Chondrocyte (in vitro differentiated cells): ENCODE measurements around the gene KLHL17. TPM values are rescaled to one million over a fixed set of nuclear protein-coding genes. Genes with fewer than 3 reads are reported as not detected.

Experiments used
- DNase-seq: peaks from one replicate; pipeline ENCODE4 v3.0.0; 2021; ENCODE audit warnings: mixed read lengths, low spot score
- H3K27ac Mint-ChIP-seq: one replicate; pipeline ENCODE4 v1.8.0; 2021; ENCODE audit warnings: mild to moderate bottlenecking, moderate library complexity, mixed read lengths; ENCODE audit not compliant: unreplicated experiment
- H3K27me3 Mint-ChIP-seq: 2 replicates; pipeline ENCODE4 v1.8.0; 2021; ENCODE audit warnings: low read depth, mixed read lengths
- H3K36me3 Mint-ChIP-seq: 2 replicates; pipeline ENCODE4 v1.8.0; 2021; ENCODE audit warnings: low read depth, mixed read lengths
- H3K4me1 Mint-ChIP-seq: 2 replicates; pipeline ENCODE4 v1.8.0; 2021; ENCODE audit warnings: low read depth, mild to moderate bottlenecking, mixed read lengths
- H3K4me3 Mint-ChIP-seq: one replicate; pipeline ENCODE4 v1.8.0; 2021; ENCODE audit warnings: mild to moderate bottlenecking, moderate library complexity, mixed read lengths; ENCODE audit not compliant: unreplicated experiment
- H3K9me3 Mint-ChIP-seq: 2 replicates; pipeline ENCODE4 v1.8.0; 2021; ENCODE audit warnings: low read depth, mixed read lengths
- total RNA-seq: library from RNA; stranded (reverse); gene quantifications from 3 replicates; pipeline ENCODE4 v1.2.1, GENCODE V29; 2021
- TF ChIP-seq, protein P1 (sequence below): fragments of 200-600 bp; sonication (generic); IDR thresholded peaks from 2 replicates; pipeline ENCODE4 v1.5.0; 2021; ENCODE audit warnings: antibody characterized with exemption, mild to moderate bottlenecking, moderate library complexity

KLHL17 gene
- total RNA-seq, 1 donor from 2014 or later: 19.1 TPM

GRCh38 chr1:1013922-1014648 is 53.7 kb downstream of the KLHL17 start:
- H3K27ac Mint-ChIP-seq: peak overlapping the region; percentile 96
- no peak for DNase-seq
- peak overlapping the region; percentile 86 for H3K4me3 Mint-ChIP-seq
- H3K36me3 Mint-ChIP-seq: peaks cover 1% of the 10 kb centered on the region
- H3K27me3 Mint-ChIP-seq: no peaks in the 10 kb centered on the region
- TF ChIP-seq, protein P1, sequence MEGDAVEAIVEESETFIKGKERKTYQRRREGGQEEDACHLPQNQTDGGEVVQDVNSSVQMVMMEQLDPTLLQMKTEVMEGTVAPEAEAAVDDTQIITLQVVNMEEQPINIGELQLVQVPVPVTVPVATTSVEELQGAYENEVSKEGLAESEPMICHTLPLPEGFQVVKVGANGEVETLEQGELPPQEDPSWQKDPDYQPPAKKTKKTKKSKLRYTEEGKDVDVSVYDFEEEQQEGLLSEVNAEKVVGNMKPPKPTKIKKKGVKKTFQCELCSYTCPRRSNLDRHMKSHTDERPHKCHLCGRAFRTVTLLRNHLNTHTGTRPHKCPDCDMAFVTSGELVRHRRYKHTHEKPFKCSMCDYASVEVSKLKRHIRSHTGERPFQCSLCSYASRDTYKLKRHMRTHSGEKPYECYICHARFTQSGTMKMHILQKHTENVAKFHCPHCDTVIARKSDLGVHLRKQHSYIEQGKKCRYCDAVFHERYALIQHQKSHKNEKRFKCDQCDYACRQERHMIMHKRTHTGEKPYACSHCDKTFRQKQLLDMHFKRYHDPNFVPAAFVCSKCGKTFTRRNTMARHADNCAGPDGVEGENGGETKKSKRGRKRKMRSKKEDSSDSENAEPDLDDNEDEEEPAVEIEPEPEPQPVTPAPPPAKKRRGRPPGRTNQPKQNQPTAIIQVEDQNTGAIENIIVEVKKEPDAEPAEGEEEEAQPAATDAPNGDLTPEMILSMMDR: no peak
- peaks cover 22% of the 10 kb centered on the region for H3K4me1 Mint-ChIP-seq
- H3K9me3 Mint-ChIP-seq: no peaks in the 10 kb centered on the region

DNA sequence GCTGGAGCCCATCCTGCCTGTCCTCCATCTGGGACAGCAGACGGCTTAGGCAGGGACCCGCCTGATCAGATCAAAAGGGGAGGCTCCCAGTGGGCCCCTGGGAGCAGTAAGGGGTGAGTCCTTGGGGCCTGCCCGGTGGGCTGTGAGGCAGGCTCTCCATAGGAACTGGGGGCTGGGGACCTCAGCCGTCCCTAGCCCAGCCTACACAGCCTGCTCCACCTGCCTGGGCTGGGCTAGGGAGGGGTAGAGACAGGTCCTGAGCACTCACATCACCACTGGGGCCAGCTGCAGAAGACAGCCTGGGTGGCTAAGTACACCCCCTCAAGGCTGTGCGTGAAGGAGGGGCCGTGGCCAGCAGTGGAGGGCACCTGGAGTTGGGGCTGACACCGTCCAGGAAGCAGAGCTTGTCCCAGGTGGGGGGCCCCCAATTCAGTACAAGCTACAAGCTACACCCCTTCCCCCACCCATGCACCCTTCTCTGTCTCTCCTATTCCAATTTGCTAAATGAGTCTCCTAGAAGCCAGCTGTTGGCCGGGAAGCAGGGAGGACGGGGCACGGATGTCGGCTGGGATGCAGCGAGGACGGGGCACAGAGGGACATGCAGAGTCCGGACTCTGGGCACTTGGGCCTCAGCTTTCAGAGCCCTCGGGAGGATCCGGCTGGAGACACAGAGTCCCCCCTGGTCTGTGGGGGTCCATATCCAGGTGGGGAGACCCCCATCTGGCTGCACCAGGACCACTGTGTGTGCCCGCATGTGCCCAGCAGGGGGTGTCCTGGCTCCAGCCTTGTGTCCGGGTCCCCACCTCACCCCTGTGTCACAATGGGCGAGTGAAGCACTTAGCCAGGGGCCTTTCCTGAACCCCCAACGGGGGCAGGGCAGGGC is 54.7 kb downstream of the KLHL17 start:
- no peaks in the 10 kb centered on the region for H3K9me3 Mint-ChIP-seq
- H3K4me3 Mint-ChIP-seq: no peak overlapping the region
- TF ChIP-seq, protein P1: peak; percentile 69
- peak overlapping the region; percentile 8 for H3K27ac Mint-ChIP-seq
- H3K27me3 Mint-ChIP-seq: no peaks in the 10 kb centered on the region
- no peak for DNase-seq
- peaks cover 22% of the 10 kb centered on the region for H3K4me1 Mint-ChIP-seq
- H3K36me3 Mint-ChIP-seq: no peaks in the 10 kb centered on the region

Other genes starting within 250 kb of the KLHL17 start
- 3.1 to 73.8 TPM (median 3.4 TPM) in 3 replicates for gene SAMD11, start 36.7 kb upstream of the KLHL17 start, total RNA-seq
- 50.6 to 63.8 TPM (median 52.0 TPM) in 3 replicates for gene NOC2L, start 1.3 kb upstream of the KLHL17 start, total RNA-seq
- gene PLEKHN1, start 5.9 kb downstream of the KLHL17 start, total RNA-seq: 0.17 to 0.73 TPM (median 0.38 TPM) in 3 replicates
- gene PERM1, start 21.5 kb downstream of the KLHL17 start, total RNA-seq: 0.12 to 0.37 TPM (median 0.31 TPM) in 3 replicates
- 56.6 to 137 TPM (median 136 TPM) in 3 replicates for gene HES4, start 39.5 kb downstream of the KLHL17 start, total RNA-seq
- gene ISG15, start 52.9 kb downstream of the KLHL17 start, total RNA-seq: 28.5 to 42.8 TPM (median 42.2 TPM) in 3 replicates
- gene AGRN, start 59.5 kb downstream of the KLHL17 start, total RNA-seq: 138 to 221 TPM (median 219 TPM) in 3 replicates
- gene RNF223, start 113.7 kb downstream of the KLHL17 start, total RNA-seq: not detected in 3 replicates
- 9.2 to 15.1 TPM (median 9.2 TPM) in 3 replicates for gene C1orf159, start 155.5 kb downstream of the KLHL17 start, total RNA-seq
- gene TTLL10, start 213.3 kb downstream of the KLHL17 start, total RNA-seq: not detected in 3 replicates
- gene TNFRSF18, start 246.0 kb downstream of the KLHL17 start, total RNA-seq: not detected in 3 replicates